Astrocyte (in vitro differentiated cells and primary cell): ENCODE data around the gene LGALS3. TPM values are rescaled to one million over a fixed set of nuclear protein-coding genes. Genes with fewer than 3 reads are reported as not detected.

ENCODE experiments used
- DNase-seq: peaks from one replicate; pipeline ENCODE4 v3.0.0-alpha.2; 2010; ENCODE audit warnings: low read depth
- FAIRE-seq: peaks from 2 replicates; lab custom pipeline; 2011; peaks lifted over from hg19 to GRCh38; lab: Jason Lieb, UNC
- H2AFZ ChIP-seq: 2 replicates; pipeline ENCODE4 v1.6.0; 2012; ENCODE audit warnings: low read depth, low read length, inconsistent platforms
- H3K27ac ChIP-seq: 2 replicates; pipeline ENCODE4 v1.5.1; 2011; ENCODE audit warnings: low read depth, low read length, inconsistent platforms
- H3K27me3 ChIP-seq: 2 replicates; pipeline ENCODE4 v1.6.0; 2011; ENCODE audit warnings: low read length, inconsistent platforms; ENCODE audit not compliant: insufficient read depth
- H3K36me3 ChIP-seq: 2 replicates; pipeline ENCODE4 v1.5.1; 2011; ENCODE audit warnings: low read length, inconsistent platforms; ENCODE audit not compliant: insufficient read depth
- H3K4me1 ChIP-seq: 2 replicates; pipeline ENCODE4 v1.5.1; 2011; ENCODE audit warnings: low read length, inconsistent platforms; ENCODE audit not compliant: insufficient read depth
- H3K4me2 ChIP-seq: 2 replicates; pipeline ENCODE4 v1.6.0; 2012; ENCODE audit warnings: low read length, inconsistent platforms
- H3K4me3 ChIP-seq: 2 replicates; pipeline ENCODE4 v1.5.1; 2011; ENCODE audit warnings: low read depth, mild to moderate bottlenecking, low read length, inconsistent platforms; ENCODE audit not compliant: insufficient read depth
- H3K79me2 ChIP-seq: 2 replicates; pipeline ENCODE4 v1.6.0; 2012; ENCODE audit warnings: mild to moderate bottlenecking, low read length, inconsistent platforms; ENCODE audit not compliant: insufficient read depth
- H3K9ac ChIP-seq: 2 replicates; pipeline ENCODE4 v1.6.0; 2012; ENCODE audit warnings: mild to moderate bottlenecking, low read length, inconsistent platforms
- H3K9me3 ChIP-seq: 2 replicates; pipeline ENCODE4 v1.5.1; 2012; ENCODE audit warnings: low read depth, mild to moderate bottlenecking, low read length, inconsistent platforms; ENCODE audit not compliant: insufficient read depth
- H4K20me1 ChIP-seq: 2 replicates; pipeline ENCODE4 v1.6.0; 2012; ENCODE audit warnings: low read length, inconsistent platforms; ENCODE audit not compliant: insufficient read depth
- H3K27ac Mint-ChIP-seq: one replicate; pipeline ENCODE4 v1.8.0; 2021; ENCODE audit warnings: mild to moderate bottlenecking, mixed read lengths; ENCODE audit not compliant: unreplicated experiment
- H3K27me3 Mint-ChIP-seq: one replicate; pipeline ENCODE4 v1.8.0; 2021; ENCODE audit warnings: low read depth, mixed read lengths; ENCODE audit not compliant: unreplicated experiment
- H3K36me3 Mint-ChIP-seq: one replicate; pipeline ENCODE4 v1.8.0; 2021; ENCODE audit warnings: low read depth, mixed read lengths; ENCODE audit not compliant: unreplicated experiment
- H3K4me1 Mint-ChIP-seq: one replicate; pipeline ENCODE4 v1.8.0; 2021; ENCODE audit warnings: low read depth, mixed read lengths; ENCODE audit not compliant: unreplicated experiment
- H3K4me3 Mint-ChIP-seq: one replicate; pipeline ENCODE4 v1.8.0; 2021; ENCODE audit warnings: mild to moderate bottlenecking, moderate library complexity, mixed read lengths; ENCODE audit not compliant: unreplicated experiment
- H3K9me3 Mint-ChIP-seq: one replicate; pipeline ENCODE4 v1.8.0; 2021; ENCODE audit warnings: mild to moderate bottlenecking, mixed read lengths; ENCODE audit not compliant: unreplicated experiment
- EZH2 ChIP-seq: IDR thresholded peaks from 2 replicates; pipeline ENCODE4 v1.6.1; 2012; ENCODE audit warnings: mild to moderate bottlenecking, low read length, inconsistent platforms; ENCODE audit not compliant: insufficient read depth
- total RNA-seq: library from RNA; stranded (reverse); gene quantifications from 2 replicates; pipeline ENCODE4 v1.2.1, GENCODE V29; 2021
- TF ChIP-seq, protein P1 (sequence below): IDR thresholded peaks from 2 replicates; pipeline ENCODE4 v1.5.1; 2011; ENCODE audit warnings: low read depth, mild to moderate bottlenecking, inconsistent platforms, low read length, moderate library complexity; ENCODE audit not compliant: insufficient read depth

Gene LGALS3
- total RNA-seq, 1 donor from 2014 or later, result 37.4 TPM

DNA sequence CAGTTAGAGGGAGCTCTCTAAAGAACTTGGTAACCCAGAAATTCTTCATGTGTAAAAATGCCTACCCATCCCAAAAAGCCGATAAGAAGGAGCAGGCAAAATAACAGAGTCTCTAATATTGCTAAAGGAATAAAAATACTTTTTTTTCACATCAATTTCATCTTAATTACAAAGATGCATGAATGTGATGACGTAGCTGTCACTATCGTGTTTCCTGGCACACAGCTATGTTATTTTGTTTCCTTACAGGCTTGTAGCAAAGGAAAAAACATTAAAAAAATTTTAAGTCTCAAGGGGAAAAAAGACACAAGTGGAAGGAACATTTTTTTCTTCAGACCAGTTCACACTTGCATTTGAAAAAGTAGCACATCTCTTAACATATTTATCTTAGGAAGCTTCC lies 10.3 kb upstream of the LGALS3 start:
- no peaks in the 10 kb centered on the region for H3K36me3 ChIP-seq
- Mint-ChIP-seq H3K4me1 (peaks cover 28% of the 10 kb centered on the region), H3K27me3 (peaks cover 2% of the 10 kb centered on the region), H3K36me3 (peaks cover 2% of the 10 kb centered on the region), H3K27ac (no peak overlapping the region), H3K9me3 (no peaks in the 10 kb centered on the region), H3K4me3 (no peak overlapping the region)
- H4K20me1 ChIP-seq, result no peaks in the 10 kb centered on the region
- peak overlapping the region; percentile 34 for H2AFZ ChIP-seq
- TF ChIP-seq, protein P1, sequence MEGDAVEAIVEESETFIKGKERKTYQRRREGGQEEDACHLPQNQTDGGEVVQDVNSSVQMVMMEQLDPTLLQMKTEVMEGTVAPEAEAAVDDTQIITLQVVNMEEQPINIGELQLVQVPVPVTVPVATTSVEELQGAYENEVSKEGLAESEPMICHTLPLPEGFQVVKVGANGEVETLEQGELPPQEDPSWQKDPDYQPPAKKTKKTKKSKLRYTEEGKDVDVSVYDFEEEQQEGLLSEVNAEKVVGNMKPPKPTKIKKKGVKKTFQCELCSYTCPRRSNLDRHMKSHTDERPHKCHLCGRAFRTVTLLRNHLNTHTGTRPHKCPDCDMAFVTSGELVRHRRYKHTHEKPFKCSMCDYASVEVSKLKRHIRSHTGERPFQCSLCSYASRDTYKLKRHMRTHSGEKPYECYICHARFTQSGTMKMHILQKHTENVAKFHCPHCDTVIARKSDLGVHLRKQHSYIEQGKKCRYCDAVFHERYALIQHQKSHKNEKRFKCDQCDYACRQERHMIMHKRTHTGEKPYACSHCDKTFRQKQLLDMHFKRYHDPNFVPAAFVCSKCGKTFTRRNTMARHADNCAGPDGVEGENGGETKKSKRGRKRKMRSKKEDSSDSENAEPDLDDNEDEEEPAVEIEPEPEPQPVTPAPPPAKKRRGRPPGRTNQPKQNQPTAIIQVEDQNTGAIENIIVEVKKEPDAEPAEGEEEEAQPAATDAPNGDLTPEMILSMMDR, result no peak
- TF ChIP-seq EZH2, result no peak
- no peak overlapping the region for H3K4me3 ChIP-seq
- no peaks in the 10 kb centered on the region for H3K79me2 ChIP-seq
- DNase-seq (no peak), FAIRE-seq (no peak)
- H3K9ac ChIP-seq, result no peak overlapping the region
- H3K9me3 ChIP-seq, result no peaks in the 10 kb centered on the region
- H3K27me3 ChIP-seq, result no peaks in the 10 kb centered on the region
- no peak overlapping the region for H3K4me2 ChIP-seq
- peaks cover 23% of the 10 kb centered on the region for H3K4me1 ChIP-seq
- H3K27ac ChIP-seq, result no peak overlapping the region

DNA sequence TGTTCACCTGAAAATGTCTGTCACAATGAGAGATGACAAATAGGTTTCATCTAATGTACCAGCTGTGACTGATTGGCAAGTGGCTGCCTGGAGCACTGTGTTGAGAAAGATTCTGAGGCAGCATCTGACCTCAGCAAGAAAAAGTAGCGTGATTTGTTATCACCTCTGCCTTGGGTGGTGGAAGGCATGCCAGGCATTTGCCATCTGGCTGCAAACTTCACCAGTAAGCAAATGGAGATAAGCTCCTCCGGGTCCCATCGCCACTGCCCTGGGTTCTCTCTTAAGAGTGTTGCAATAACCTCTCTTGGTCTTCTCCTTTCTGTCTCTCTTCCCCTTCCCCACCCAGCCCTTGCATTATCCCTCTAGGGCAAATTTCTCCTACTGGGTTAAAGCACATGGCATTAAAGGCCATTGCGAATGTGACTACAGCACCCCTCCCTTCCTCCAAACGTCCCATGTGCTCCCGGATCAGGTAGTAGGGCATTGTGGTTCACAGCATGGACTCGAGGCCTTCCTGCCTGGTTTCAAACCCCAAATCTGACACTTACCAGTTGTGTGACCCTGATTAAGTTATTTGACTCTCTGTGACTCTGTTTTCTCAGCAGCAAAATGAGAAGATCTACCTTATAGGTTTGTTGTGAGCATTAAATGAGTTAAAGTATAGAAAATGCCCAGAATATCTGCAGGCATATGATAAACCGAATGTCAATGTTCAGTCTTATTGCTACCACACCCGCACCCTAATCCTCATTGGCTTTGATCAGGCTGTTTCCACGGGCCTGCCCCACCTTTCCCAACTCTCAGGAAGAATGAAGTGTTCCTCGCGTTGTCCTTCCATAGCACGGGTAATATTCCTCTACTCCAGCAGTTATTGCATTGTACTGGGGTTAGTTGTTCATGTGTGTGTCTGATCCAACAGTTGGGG lies 8.2 kb upstream of the LGALS3 start:
- peak overlapping the region; percentile 35 for H3K27ac Mint-ChIP-seq
- no peak for FAIRE-seq

More for the DNA sequence above, 8.2 kb upstream of the LGALS3 start:
- Mint-ChIP-seq H3K9me3 (no peaks in the 10 kb centered on the region), H3K4me3 (no peak overlapping the region), H3K27me3 (no peaks in the 10 kb centered on the region), H3K4me1 (peaks cover 37% of the 10 kb centered on the region), H3K36me3 (no peaks in the 10 kb centered on the region)
- H3K4me1 ChIP-seq, result peaks cover 27% of the 10 kb centered on the region
- H3K4me2 ChIP-seq, result no peak overlapping the region
- no peaks in the 10 kb centered on the region for H3K79me2 ChIP-seq
- no peak overlapping the region for H2AFZ ChIP-seq
- DNase-seq, result no peak
- no peaks in the 10 kb centered on the region for H3K27me3 ChIP-seq
- H3K27ac ChIP-seq, result no peak overlapping the region
- no peak overlapping the region for H3K9ac ChIP-seq
- H3K36me3 ChIP-seq, result no peaks in the 10 kb centered on the region
- no peaks in the 10 kb centered on the region for H3K9me3 ChIP-seq
- H4K20me1 ChIP-seq, result no peaks in the 10 kb centered on the region
- H3K4me3 ChIP-seq, result no peak overlapping the region
- no peak for TF ChIP-seq EZH2
- TF ChIP-seq, protein P1, result no peak
